Measurements from ENCODE around the gene ZNF398. TPM values are rescaled to one million over a fixed set of nuclear protein-coding genes. Genes with fewer than 3 reads are reported as not detected.
"Not testable (repeated sequence)": the region's sequence is repeated elsewhere in the genome, so short reads cannot be mapped to it uniquely, and the experiment has no call there.

ZNF398 gene
- total RNA-seq, 2 donors from 2014 or later = 8.2 to 16.2 TPM

- Histone ChIP-seq H3K4me1 (no peaks in the 10 kb centered on the region), H3K36me3 (peaks cover 25% of the 10 kb centered on the region), H3K27me3 (no peaks in the 10 kb centered on the region), H3K4me3 (no peak overlapping the region), H3K9me3 (no peaks in the 10 kb centered on the region), H3K27ac (no peak overlapping the region)
- DNase-seq (ENCODE audit: low spot score) = no peak
- TF ChIP-seq CTCF (IDR thresholded peaks at IDR 0.05) = no peak
Measured at GRCh38 chr7:149225106-149225505, 77.9 kb downstream of the ZNF398 start.

GRCh38 chr7:149225656-149226055, 78.4 kb downstream of the ZNF398 start:
- no peak for TF ChIP-seq CTCF (IDR thresholded peaks at IDR 0.05)
- H3K27ac ChIP-seq = no peak overlapping the region
- H3K27me3 ChIP-seq = no peaks in the 10 kb centered on the region
- peaks cover 20% of the 10 kb centered on the region for H3K36me3 ChIP-seq
- DNase-seq (ENCODE audit: low spot score) = no peak
- no peaks in the 10 kb centered on the region for H3K9me3 ChIP-seq
- H3K4me3 ChIP-seq = no peak overlapping the region
- no peaks in the 10 kb centered on the region for H3K4me1 ChIP-seq

- H3K36me3 ChIP-seq = peaks cover 15% of the 10 kb centered on the region
- not testable (repeated sequence) for H3K4me1 ChIP-seq; DNase-seq (ENCODE audit: low spot score); H3K4me3 ChIP-seq; H3K9me3 ChIP-seq; H3K27me3 ChIP-seq; H3K27ac ChIP-seq
Measured at GRCh38 chr7:149226366-149226765, 79.1 kb downstream of the ZNF398 start.

- no peak for TF ChIP-seq CTCF (IDR thresholded peaks at IDR 0.05)
- H3K27me3 ChIP-seq = no peaks in the 10 kb centered on the region
- H3K4me1 ChIP-seq = no peaks in the 10 kb centered on the region
- H3K9me3 ChIP-seq = no peaks in the 10 kb centered on the region
- peaks cover 13% of the 10 kb centered on the region for H3K36me3 ChIP-seq
- H3K27ac ChIP-seq = no peak overlapping the region
- no peak overlapping the region for H3K4me3 ChIP-seq
- no peak for DNase-seq (ENCODE audit: low spot score)
Measured at GRCh38 chr7:149226840-149227494, 79.7 kb downstream of the ZNF398 start.

- Histone ChIP-seq H3K4me1 (no peaks in the 10 kb centered on the region), H3K27me3 (no peaks in the 10 kb centered on the region), H3K36me3 (peaks cover 13% of the 10 kb centered on the region), H3K4me3 (no peak overlapping the region), H3K9me3 (no peaks in the 10 kb centered on the region), H3K27ac (no peak overlapping the region)
- DNase-seq (ENCODE audit: low spot score) = no peak
- no peak for TF ChIP-seq CTCF (IDR thresholded peaks at IDR 0.05)
Measured at GRCh38 chr7:149228831-149229471, 81.7 kb downstream of the ZNF398 start.

GRCh38 chr7:149229526-149229925, 82.3 kb downstream of the ZNF398 start:
- TF ChIP-seq CTCF (IDR thresholded peaks at IDR 0.05) = no peak
- no peak for DNase-seq (ENCODE audit: low spot score)
- Histone ChIP-seq H3K9me3 (no peaks in the 10 kb centered on the region), H3K4me3 (no peak overlapping the region), H3K4me1 (no peaks in the 10 kb centered on the region), H3K27ac (no peak overlapping the region), H3K27me3 (no peaks in the 10 kb centered on the region), H3K36me3 (peaks cover 8% of the 10 kb centered on the region)

All from right atrium auricular region (tissue), 2 donors.